ENCODE data around the gene GDPD3.
A peak's percentile ranks its signal among the peaks of the same experiment; 100 is the strongest.

GDPD3 gene

GRCh38 chr16:30078744-30079143 is 34.6 kb downstream of the GDPD3 start:
- no peak for DNase-seq (ENCODE audit: low read depth in 3 of 3)

DNA sequence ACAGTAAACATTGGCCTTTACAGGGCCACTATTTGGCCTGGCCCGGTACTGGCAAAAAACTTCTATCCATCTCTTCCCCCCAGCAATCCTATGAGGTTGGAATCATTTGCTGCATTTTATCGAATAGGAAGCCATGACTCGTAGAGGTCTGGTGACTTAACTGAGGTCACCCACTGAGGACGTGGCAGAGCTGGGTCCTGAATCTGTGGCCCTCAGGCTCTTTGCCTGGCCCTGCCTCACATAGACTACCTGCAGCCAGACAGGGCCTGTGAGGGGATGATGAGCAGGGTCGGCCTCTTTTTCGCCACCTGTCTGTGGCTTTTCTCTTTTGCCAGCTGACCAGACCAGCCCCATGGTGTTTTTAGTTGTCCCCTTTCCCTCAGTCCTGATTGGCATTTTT is 35.7 kb downstream of the GDPD3 start:
- no peak for DNase-seq (ENCODE audit: low read depth in 3 of 3)

GRCh38 chr16:30076276-30076791 is 37.0 kb downstream of the GDPD3 start:
- no peak for DNase-seq (ENCODE audit: low read depth in 3 of 3)

- DNase-seq (ENCODE audit: low read depth in 3 of 3): peak; percentile 71 to 90 (median 86)
These were observed 37.6 kb downstream of the GDPD3 start, which contains the start of gene PPP4C for GRCh38 chr16:30075503-30076275. Gene PPP4C (plus strand): TSS chr16:30075994. CDS start chr16:30076378, 384 bp downstream.

DNA sequence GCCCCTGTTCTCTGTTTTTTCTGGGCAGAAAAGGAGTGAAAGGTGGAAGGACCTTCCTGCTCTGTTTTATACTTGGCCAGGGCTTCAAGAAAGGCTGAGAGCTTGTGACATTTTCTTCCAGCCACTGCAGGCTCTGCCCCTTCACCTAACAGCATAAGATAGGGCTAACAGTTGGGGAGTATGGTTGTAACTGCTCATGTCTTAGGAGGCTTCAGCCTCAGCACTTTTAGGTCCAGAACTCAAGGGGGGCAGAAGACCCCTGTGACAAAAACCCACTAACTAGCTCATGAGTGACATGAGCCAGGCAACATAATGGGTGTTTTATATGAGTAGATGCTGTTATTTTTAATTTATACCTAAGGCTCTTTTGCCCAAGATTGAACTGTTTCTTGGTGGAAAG is 42.8 kb downstream of the GDPD3 start:
- DNase-seq (ENCODE audit: low read depth in 3 of 3): no peak

DNA sequence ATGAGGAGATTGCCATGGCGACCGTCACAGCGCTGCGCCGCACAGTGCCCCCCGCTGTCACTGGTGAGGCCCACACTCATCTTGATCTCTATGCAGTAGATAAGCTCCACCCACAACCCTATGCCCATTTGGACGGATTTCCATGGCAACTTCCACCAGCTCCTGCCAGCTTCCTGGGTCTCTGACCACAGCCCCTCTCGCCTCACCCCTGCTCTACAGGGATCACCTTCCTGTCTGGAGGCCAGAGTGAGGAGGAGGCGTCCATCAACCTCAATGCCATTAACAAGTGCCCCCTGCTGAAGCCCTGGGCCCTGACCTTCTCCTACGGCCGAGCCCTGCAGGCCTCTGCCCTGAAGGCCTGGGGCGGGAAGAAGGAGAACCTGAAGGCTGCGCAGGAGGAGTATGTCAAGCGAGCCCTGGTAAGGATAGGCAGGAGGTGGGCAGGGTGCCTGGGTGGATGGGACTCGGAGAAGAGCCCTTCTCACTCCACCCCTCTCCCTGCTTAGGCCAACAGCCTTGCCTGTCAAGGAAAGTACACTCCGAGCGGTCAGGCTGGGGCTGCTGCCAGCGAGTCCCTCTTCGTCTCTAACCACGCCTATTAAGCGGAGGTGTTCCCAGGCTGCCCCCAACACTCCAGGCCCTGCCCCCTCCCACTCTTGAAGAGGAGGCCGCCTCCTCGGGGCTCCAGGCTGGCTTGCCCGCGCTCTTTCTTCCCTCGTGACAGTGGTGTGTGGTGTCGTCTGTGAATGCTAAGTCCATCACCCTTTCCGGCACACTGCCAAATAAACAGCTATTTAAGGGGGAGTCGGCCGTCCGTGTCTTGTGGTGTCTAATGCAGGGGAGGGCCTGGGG is 43.5 kb downstream of the GDPD3 start:
- DNase-seq (ENCODE audit: low read depth in 3 of 3): no peak

GRCh38 chr16:30068750-30069610 is 44.4 kb downstream of the GDPD3 start:
- DNase-seq (ENCODE audit: low read depth in 3 of 3): peak in 2 of 3 donors; percentile 32 to 40

- DNase-seq (ENCODE audit: low read depth in 3 of 3): no peak
These were observed 45.0 kb downstream of the GDPD3 start for GRCh38 chr16:30068333-30068732.

GRCh38 chr16:30067584-30067916 is 45.8 kb downstream of the GDPD3 start:
- DNase-seq (ENCODE audit: low read depth in 3 of 3): no peak

- DNase-seq (ENCODE audit: low read depth in 3 of 3): no peak
These were observed 46.4 kb downstream of the GDPD3 start for GRCh38 chr16:30066761-30067583.

DNA sequence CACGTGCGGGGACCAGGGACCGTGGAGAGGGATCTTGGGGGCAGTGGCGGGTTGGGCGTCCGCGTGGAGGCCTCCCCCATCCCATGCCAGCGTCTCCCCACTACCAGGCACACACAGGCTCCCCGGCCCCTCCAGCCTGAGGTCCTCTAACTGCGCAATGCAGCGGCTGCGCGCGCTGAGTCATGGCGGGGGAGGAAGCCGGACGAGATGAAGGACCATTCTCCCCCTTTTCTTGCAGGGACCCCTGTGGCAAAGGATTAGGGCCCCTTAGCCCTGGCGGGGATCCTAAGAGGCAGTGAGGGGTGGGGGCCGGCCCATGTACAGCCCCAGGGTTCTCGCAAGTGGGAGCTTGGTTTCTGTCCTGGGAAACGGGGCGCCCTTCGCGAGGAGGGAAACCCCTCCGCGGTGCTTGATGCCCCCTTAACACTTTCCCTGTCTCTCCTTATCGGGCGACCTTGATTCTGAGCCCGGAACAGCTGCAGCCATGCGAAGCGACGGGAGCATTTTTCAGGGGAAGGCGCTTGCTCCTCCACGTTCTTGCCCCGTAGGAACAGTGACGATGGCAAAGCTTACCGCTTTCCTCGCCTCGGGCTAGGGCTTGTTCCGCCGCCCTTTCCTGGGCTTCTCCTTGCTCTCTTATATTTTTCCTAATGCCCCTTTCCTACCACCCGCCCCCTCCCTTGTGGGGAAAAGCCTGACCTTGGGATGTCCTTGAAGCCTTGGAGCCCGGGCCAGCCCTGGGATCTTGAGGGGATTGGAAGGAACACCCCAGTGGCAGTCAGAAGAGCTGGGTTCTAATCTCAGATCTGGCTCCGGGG is 47.2 kb downstream of the GDPD3 start:
- DNase-seq (ENCODE audit: low read depth in 3 of 3): peak in 1 of 3 donors; percentile 27

DNA sequence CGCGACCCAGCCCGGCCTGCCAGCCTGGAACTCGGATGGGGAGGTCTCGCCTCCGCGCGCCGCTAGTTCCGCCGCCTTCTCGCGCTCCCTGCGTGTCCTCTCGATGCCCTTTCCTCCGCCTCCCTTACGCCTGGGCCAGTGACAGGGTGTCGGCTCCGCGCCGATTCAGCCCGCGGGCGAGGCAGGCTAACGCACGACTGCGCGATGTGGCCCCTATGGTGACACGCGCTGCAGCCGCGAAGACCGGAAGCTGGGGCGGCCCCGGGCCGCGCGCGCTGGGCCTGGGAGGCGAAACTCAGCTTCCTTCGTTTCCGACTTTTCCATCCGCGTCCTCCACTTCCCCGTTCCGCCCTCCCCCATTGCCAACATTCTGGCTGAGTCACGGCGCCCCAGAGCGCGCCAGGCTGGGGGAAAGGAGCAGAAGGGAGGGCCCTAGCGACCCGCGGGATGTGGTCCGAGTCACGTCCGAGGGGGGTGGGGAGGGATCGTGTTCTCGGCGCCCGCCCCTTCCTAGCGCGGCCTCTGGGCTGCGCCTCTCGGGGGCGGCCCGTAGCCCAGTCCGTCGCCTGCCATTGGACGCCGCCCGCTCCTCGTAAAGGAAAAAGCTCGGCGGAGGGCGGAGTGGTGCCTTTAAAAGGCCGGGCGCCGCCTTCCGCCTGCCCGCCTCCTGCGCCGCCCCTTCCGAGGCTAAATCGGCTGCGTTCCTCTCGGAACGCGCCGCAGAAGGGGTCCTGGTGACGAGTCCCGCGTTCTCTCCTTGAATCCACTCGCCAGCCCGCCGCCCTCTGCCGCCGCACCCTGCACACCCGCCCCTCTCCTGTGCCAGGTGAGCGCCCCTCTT is 48.0 kb downstream of the GDPD3 start, which contains the start of gene ALDOA:
ALDOA (plus strand) TSS at position 659 of the 841 bp plus-strand sequence. CDS start 1,138 bp downstream, outside the sequence.
- peak; percentile 96 to 98 (median 96) for DNase-seq (ENCODE audit: low read depth in 3 of 3)

DNA sequence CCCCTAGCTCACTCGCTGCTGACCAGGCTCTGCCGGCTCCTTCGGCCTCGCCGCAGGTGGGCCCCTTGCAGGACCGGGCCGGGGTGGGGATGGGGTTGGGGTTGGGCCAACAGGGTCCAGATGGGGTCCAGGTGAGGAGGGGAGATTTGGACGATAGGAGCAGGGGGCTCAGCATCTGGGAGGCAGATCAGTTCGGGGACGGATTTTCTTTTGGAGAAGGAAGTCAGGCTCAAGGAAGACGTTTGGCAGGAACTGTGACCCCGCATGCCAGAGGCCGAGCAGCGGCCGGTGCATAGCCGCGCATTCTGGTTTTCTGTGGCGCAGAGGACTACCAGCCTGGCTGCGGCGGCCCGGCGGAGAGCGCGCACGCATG is 48.6 kb downstream of the GDPD3 start:
- no peak for DNase-seq (ENCODE audit: low read depth in 3 of 3)

GRCh38 chr16:30063893-30064728 is 49.2 kb downstream of the GDPD3 start:
- peak in 2 of 3 donors; percentile 55 to 68 for DNase-seq (ENCODE audit: low read depth in 3 of 3)

DNA sequence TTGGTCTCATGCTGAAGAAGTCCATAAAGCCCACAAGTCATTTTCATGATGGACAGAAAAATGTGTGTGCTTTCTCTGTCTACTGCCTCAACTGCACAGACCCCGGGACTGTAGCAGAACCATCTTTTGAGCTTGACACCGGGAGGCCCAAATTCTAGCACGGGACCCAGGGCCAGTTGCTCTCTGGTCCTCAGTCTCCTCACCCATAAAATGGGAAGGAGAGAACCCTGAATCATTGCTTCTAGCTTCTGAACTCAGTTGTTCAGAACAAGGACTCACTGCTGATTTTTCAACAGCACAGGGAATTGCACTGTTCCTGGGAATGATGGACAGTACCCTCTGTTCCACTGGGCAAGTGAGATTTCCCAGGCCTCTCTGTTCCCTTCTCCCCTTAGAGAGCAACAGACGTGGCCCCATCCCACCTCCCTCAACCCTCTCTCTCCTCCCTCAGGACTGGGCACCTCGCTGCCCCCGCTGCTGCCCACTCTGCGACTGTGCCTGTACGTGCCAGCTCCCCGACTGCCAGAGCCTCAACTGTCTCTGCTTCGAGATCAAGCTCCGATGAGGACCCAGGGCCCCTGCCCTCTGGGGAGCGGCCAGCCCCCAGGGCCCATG is 50.0 kb downstream of the GDPD3 start:
- no peak for DNase-seq (ENCODE audit: low read depth in 3 of 3)

GRCh38 chr16:30060836-30061554 is 52.3 kb downstream of the GDPD3 start:
- no peak for DNase-seq (ENCODE audit: low read depth in 3 of 3)

DNA sequence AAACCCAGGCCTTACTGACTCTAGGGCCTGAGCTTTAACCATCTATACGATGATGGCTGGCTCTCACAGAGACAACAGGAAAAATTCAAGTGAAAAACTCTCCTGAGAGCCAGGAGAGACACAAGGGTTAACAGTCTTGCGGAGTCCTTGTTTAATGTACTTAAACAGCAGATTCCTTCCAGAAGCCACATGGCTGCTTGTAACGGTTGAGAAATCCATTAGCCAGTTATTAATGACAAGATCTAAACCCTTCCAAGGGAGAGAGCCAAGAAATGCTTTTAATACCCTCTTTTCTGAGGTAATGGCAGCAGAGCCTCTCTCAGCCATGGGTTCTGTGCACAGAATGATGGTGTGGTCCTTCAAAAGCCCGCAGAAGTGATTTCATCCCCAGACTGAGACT is 53.0 kb downstream of the GDPD3 start:
- DNase-seq (ENCODE audit: low read depth in 3 of 3): no peak

Measured in stimulated activated CD4-positive, alpha-beta T cell treated with anti-CD3 and anti-CD28 coated beads, TNF-alpha, amount 100 ng/mL, for 48 hours (primary cell).